K562 (cell line): ENCODE data around the gene HOXB3. TPM values are rescaled to one million over a fixed set of nuclear protein-coding genes. Genes with fewer than 3 reads are reported as not detected.

ENCODE experiments used
- EGR1 ChIP-seq: fragments of 450-650 bp; conservative IDR thresholded peaks from 2 replicates; pipeline ENCODE4 v1.6.1; 2017; ENCODE audit warnings: mild to moderate bottlenecking
- EP400 ChIP-seq: fragments of 450-650 bp; IDR thresholded peaks from 2 replicates; pipeline ENCODE4 v1.6.1; 2017; ENCODE audit warnings: antibody characterized with exemption, mild to moderate bottlenecking, moderate library complexity
- U2AF2 ChIP-seq: fragments of 200-400 bp; formaldehyde crosslinking; optimal IDR thresholded peaks from 2 replicates; pipeline ENCODE3; 2017; ENCODE audit warnings: low read depth, mild to moderate bottlenecking, low read length
- polyA plus RNA-seq, 8 experiments: library from polyadenylated mRNA; depleted of rRNA in 4 of 8; stranded (reverse) in 5 of 8; unstranded in 3 of 8; fragments of >200 nt; fragmentation: Nextera tagmentation in 2 of 8; fragmentation: Illumina TruSeq in 1 of 8; extraction: Ambion mirVana in 2 of 8; extraction: Trizol in 1 of 8; gene quantifications; 2 replicates each; pipeline versions ENCODE4 v1.2.1 to v1.2.3, GENCODE V29; 2011 to 2014; ENCODE audit warnings: inconsistent platforms in 1 of 8, missing spikeins in 1 of 8
- total RNA-seq, 7 experiments: library from RNA; depleted of rRNA in 6 of 7; stranded (reverse); fragments of >200 nt in 6 of 7; fragmentation: Illumina TruSeq in 2 of 7; extraction: Trizol in 2 of 7; gene quantifications; 2 replicates each; pipeline versions ENCODE4 v1.2.1 to v1.2.3, GENCODE V29; 2011 to 2021; ENCODE audit warnings: low replicate concordance in 1 of 7
- TF ChIP-seq, protein P1 (sequence below), 2 experiments: fragments of 450-650 bp; IDR thresholded peaks; 2 replicates each; pipeline ENCODE4 v1.6.1; 2018; ENCODE audit warnings: mild to moderate bottlenecking in 2 of 2, low read depth in 1 of 2; ENCODE audit not compliant: partially characterized antibody in 2 of 2
- TF ChIP-seq, protein P2 (sequence below), 2 experiments: fragments of 450-650 bp in 1 of 2; sonication (generic) in 1 of 2; formaldehyde crosslinking in 1 of 2; IDR thresholded peaks; 2 replicates each; pipeline versions ENCODE4 v1.7.1 to v1.9.0; 2016 to 2022; ENCODE audit warnings: inconsistent platforms in 1 of 2, mild to moderate bottlenecking in 1 of 2, missing genetic modification reagents in 1 of 2
- TF ChIP-seq, protein P3 (sequence below): fragments of 150-350 bp; conservative IDR thresholded peaks from 2 replicates; pipeline ENCODE4 v1.6.1; 2014; ENCODE audit warnings: low read length
- TF ChIP-seq, protein P4 (sequence below): fragments of 200-800 bp; sonication (Bioruptor generic); IDR thresholded peaks from 2 replicates; pipeline ENCODE4 v1.6.1; 2017; ENCODE audit warnings: missing genetic modification characterization, missing compliant biosample characterization

HOXB3 gene
- total and polyA plus RNA-seq, 9 of the 15 experiments (the other 6 are each of a cell fraction or from before 2014, with no cell fraction given), result 2.4 to 41.3 (median 20.2) TPM

DNA sequence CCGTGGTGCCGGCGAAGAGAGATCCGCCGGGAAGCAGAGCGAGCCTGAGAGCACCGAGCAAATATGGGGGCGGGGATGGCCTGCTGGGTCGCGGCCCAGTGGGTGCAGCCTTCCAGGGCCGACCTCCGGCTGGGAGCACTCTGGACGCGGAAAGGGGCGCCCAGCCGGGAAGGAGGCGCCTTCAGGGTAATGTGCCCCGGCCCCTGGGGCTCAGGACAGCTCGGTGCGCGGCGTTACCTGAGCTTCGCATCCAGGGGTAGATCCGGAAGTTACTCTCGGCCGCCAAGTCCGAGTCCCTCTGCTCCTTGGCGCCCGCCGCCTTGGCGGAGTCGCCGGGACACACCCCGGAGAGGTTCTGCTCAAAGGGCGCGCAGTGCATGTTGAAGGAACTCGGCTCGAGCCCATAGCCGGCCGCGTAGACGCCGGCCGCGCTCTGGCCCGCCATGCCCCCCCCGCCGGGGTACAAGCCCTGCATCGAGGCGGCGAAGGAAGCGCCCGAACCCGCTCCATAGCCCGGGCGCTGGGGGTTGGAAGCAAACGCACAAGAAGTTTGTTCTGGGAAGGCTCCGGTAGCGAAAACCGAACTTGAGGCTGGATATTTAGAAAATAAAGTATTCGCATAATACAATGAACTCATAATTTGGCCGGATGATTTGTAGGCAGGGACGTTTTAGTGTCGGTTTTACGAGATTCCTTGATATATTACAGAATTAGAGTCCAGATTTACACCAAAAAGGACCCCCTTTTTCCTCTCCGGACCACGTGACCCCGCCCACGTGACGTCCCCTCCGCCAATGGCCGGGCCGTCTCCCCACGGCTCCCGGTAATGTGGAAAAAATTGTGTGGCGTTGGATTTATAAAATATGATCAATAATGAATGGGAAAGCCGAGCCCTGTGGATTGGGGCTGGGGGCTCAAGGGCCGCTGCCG lies 20.5 kb upstream of the HOXB3 start, which contains the start of gene HOXB7 (continued):
- TF ChIP-seq, protein P1, sequence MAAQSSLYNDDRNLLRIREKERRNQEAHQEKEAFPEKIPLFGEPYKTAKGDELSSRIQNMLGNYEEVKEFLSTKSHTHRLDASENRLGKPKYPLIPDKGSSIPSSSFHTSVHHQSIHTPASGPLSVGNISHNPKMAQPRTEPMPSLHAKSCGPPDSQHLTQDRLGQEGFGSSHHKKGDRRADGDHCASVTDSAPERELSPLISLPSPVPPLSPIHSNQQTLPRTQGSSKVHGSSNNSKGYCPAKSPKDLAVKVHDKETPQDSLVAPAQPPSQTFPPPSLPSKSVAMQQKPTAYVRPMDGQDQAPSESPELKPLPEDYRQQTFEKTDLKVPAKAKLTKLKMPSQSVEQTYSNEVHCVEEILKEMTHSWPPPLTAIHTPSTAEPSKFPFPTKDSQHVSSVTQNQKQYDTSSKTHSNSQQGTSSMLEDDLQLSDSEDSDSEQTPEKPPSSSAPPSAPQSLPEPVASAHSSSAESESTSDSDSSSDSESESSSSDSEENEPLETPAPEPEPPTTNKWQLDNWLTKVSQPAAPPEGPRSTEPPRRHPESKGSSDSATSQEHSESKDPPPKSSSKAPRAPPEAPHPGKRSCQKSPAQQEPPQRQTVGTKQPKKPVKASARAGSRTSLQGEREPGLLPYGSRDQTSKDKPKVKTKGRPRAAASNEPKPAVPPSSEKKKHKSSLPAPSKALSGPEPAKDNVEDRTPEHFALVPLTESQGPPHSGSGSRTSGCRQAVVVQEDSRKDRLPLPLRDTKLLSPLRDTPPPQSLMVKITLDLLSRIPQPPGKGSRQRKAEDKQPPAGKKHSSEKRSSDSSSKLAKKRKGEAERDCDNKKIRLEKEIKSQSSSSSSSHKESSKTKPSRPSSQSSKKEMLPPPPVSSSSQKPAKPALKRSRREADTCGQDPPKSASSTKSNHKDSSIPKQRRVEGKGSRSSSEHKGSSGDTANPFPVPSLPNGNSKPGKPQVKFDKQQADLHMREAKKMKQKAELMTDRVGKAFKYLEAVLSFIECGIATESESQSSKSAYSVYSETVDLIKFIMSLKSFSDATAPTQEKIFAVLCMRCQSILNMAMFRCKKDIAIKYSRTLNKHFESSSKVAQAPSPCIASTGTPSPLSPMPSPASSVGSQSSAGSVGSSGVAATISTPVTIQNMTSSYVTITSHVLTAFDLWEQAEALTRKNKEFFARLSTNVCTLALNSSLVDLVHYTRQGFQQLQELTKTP (IDR thresholded peaks at IDR 0.05; ENCODE audit: low read depth in 1 of 2, partially characterized antibody in 2 of 2), result peak in 1 of 2 experiments; percentile 91
- TF ChIP-seq, protein P2, sequence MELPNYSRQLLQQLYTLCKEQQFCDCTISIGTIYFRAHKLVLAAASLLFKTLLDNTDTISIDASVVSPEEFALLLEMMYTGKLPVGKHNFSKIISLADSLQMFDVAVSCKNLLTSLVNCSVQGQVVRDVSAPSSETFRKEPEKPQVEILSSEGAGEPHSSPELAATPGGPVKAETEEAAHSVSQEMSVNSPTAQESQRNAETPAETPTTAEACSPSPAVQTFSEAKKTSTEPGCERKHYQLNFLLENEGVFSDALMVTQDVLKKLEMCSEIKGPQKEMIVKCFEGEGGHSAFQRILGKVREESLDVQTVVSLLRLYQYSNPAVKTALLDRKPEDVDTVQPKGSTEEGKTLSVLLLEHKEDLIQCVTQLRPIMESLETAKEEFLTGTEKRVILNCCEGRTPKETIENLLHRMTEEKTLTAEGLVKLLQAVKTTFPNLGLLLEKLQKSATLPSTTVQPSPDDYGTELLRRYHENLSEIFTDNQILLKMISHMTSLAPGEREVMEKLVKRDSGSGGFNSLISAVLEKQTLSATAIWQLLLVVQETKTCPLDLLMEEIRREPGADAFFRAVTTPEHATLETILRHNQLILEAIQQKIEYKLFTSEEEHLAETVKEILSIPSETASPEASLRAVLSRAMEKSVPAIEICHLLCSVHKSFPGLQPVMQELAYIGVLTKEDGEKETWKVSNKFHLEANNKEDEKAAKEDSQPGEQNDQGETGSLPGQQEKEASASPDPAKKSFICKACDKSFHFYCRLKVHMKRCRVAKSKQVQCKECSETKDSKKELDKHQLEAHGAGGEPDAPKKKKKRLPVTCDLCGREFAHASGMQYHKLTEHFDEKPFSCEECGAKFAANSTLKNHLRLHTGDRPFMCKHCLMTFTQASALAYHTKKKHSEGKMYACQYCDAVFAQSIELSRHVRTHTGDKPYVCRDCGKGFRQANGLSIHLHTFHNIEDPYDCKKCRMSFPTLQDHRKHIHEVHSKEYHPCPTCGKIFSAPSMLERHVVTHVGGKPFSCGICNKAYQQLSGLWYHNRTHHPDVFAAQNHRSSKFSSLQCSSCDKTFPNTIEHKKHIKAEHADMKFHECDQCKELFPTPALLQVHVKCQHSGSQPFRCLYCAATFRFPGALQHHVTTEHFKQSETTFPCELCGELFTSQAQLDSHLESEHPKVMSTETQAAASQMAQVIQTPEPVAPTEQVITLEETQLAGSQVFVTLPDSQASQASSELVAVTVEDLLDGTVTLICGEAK (IDR thresholded peaks at IDR 0.05), result peak; percentile 32; the same call in 1 of the 2 replicates
- TF ChIP-seq, protein P2 (CRISPR knock-in tag; IDR thresholded peaks at IDR 0.05), result no peak
- TF ChIP-seq, protein P3, sequence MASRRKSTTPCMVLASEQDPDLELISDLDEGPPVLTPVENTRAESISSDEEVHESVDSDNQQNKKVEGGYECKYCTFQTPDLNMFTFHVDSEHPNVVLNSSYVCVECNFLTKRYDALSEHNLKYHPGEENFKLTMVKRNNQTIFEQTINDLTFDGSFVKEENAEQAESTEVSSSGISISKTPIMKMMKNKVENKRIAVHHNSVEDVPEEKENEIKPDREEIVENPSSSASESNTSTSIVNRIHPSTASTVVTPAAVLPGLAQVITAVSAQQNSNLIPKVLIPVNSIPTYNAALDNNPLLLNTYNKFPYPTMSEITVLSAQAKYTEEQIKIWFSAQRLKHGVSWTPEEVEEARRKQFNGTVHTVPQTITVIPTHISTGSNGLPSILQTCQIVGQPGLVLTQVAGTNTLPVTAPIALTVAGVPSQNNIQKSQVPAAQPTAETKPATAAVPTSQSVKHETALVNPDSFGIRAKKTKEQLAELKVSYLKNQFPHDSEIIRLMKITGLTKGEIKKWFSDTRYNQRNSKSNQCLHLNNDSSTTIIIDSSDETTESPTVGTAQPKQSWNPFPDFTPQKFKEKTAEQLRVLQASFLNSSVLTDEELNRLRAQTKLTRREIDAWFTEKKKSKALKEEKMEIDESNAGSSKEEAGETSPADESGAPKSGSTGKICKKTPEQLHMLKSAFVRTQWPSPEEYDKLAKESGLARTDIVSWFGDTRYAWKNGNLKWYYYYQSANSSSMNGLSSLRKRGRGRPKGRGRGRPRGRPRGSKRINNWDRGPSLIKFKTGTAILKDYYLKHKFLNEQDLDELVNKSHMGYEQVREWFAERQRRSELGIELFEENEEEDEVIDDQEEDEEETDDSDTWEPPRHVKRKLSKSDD, result no peak
- TF ChIP-seq EP400 (peak; percentile 34), U2AF2 (no peak), EGR1 (peak; percentile 68)
- TF ChIP-seq, protein P4, sequence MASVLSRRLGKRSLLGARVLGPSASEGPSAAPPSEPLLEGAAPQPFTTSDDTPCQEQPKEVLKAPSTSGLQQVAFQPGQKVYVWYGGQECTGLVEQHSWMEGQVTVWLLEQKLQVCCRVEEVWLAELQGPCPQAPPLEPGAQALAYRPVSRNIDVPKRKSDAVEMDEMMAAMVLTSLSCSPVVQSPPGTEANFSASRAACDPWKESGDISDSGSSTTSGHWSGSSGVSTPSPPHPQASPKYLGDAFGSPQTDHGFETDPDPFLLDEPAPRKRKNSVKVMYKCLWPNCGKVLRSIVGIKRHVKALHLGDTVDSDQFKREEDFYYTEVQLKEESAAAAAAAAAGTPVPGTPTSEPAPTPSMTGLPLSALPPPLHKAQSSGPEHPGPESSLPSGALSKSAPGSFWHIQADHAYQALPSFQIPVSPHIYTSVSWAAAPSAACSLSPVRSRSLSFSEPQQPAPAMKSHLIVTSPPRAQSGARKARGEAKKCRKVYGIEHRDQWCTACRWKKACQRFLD (CRISPR knock-in tag), result peak; percentile 64; the same call in 1 of the 2 replicates
